ENCODE results near the gene PTPRT. TPM values are rescaled to one million over a fixed set of nuclear protein-coding genes. Genes with fewer than 3 reads are reported as not detected.

The PTPRT gene
- total and polyA plus RNA-seq, 11 donors = 0.04 to 2.5 (median 0.25) TPM; not detected in 2

GRCh38 chr20:42442716-42443115 is 747.0 kb downstream of the PTPRT start:
- ATAC-seq = peak; percentile 45 to 88 (median 76)
- intact Hi-C loops (cut with DNase I) = no loop called here
- DNase-seq = peak in 2 of 5 donors; percentile 33 to 54

GRCh38 chr20:42441864-42442331 is 747.8 kb downstream of the PTPRT start:
- intact Hi-C loops (cut with DNase I) = no loop called here
- no peaks in the 10 kb centered on the region for H3K36me3 ChIP-seq
- H3K27ac ChIP-seq = no peak overlapping the region
- no peaks in the 10 kb centered on the region for H3K9me3 ChIP-seq
- peaks cover 0 to 18% (median 0%) of the 10 kb centered on the region in 12 donors for H3K4me1 ChIP-seq
- H3K4me3 ChIP-seq = no peak overlapping the region
- 62 to 72% (median 70%) methylated on average over 6 of the region's 6 CpGs for WGBS, 4 donors
- DNase-seq (peak in 1 of 5 donors; percentile 47), ATAC-seq (peak in 2 of 4 donors; percentile 48 to 81)
- no peaks in the 10 kb centered on the region for H3K27me3 ChIP-seq
- no peak for TF ChIP-seq POLR2A (IDR thresholded peaks at IDR 0.05)
- TF ChIP-seq CTCF (IDR thresholded peaks at IDR 0.05) = no peak

More at GRCh38 chr20:42442716-42443115, 747.0 kb downstream of the PTPRT start:
- WGBS, 4 donors = 62 to 78% (median 72%) methylated on average over 6 of the region's 6 CpGs
- TF ChIP-seq POLR2A (IDR thresholded peaks at IDR 0.05) (no peak), CTCF (IDR thresholded peaks at IDR 0.05) (no peak)
- no peak overlapping the region for H3K27ac ChIP-seq
- no peaks in the 10 kb centered on the region for H3K9me3 ChIP-seq
- no peaks in the 10 kb centered on the region for H3K36me3 ChIP-seq
- no peaks in the 10 kb centered on the region for H3K27me3 ChIP-seq
- H3K4me1 ChIP-seq = peaks cover 0 to 17% (median 0%) of the 10 kb centered on the region in 12 donors
- H3K4me3 ChIP-seq = no peak overlapping the region

- no peaks in the 10 kb centered on the region for H3K9me3 ChIP-seq
- no peaks in the 10 kb centered on the region for H3K27me3 ChIP-seq
- DNase-seq (no peak), ATAC-seq (no peak)
- no peak overlapping the region for H3K4me3 ChIP-seq
- WGBS, 4 donors = 77 to 80% (median 78%) methylated on average over 11 of the region's 11 CpGs
- TF ChIP-seq POLR2A (IDR thresholded peaks at IDR 0.05) (no peak), CTCF (IDR thresholded peaks at IDR 0.05) (no peak)
- H3K4me1 ChIP-seq = peaks cover 0 to 18% (median 0%) of the 10 kb centered on the region in 12 donors
- H3K36me3 ChIP-seq = no peaks in the 10 kb centered on the region
- intact Hi-C loops (cut with DNase I) = no loop called here
- no peak overlapping the region for H3K27ac ChIP-seq
These were observed 748.4 kb downstream of the PTPRT start for GRCh38 chr20:42441196-42441863.

GRCh38 chr20:42435230-42435629 is 754.5 kb downstream of the PTPRT start:
- no peaks in the 10 kb centered on the region for H3K9me3 ChIP-seq
- H3K36me3 ChIP-seq = no peaks in the 10 kb centered on the region
- peaks cover 0 to 18% (median 0%) of the 10 kb centered on the region in 12 donors for H3K4me1 ChIP-seq
- H3K27me3 ChIP-seq = no peaks in the 10 kb centered on the region
- no peak for ATAC-seq
- no peak for TF ChIP-seq POLR2A (IDR thresholded peaks at IDR 0.05)
- no peak for TF ChIP-seq CTCF (IDR thresholded peaks at IDR 0.05)
- intact Hi-C loops (cut with DNase I) = no loop called here
- no peak overlapping the region for H3K27ac ChIP-seq
- 65 to 79% (median 76%) methylated on average over 1 of the region's 1 CpG for WGBS, 4 donors
- no peak for DNase-seq
- H3K4me3 ChIP-seq = no peak overlapping the region
